Measurements from ENCODE around the gene NPB.

The NPB gene

GRCh38 chr17:81939218-81939617, 37.2 kb downstream of the NPB start:
- no peak for TF ChIP-seq CTCF (IDR thresholded peaks at IDR 0.05; ENCODE audit: low read depth, low read length)
- no peak overlapping the region for H3K4me3 ChIP-seq (ENCODE audit: low read depth, low read length)

GRCh38 chr17:81939881-81940385, 37.9 kb downstream of the NPB start:
- TF ChIP-seq CTCF (IDR thresholded peaks at IDR 0.05; ENCODE audit: low read depth, low read length): no peak
- no peak overlapping the region for H3K4me3 ChIP-seq (ENCODE audit: low read depth, low read length)

GRCh38 chr17:81940538-81941483, 38.8 kb downstream of the NPB start:
- no peak for TF ChIP-seq CTCF (IDR thresholded peaks at IDR 0.05; ENCODE audit: low read depth, low read length)
- no peak overlapping the region for H3K4me3 ChIP-seq (ENCODE audit: low read depth, low read length)

GRCh38 chr17:81941484-81942166, 39.6 kb downstream of the NPB start:
- no peak for TF ChIP-seq CTCF (IDR thresholded peaks at IDR 0.05; ENCODE audit: low read depth, low read length)
- no peak overlapping the region for H3K4me3 ChIP-seq (ENCODE audit: low read depth, low read length)

GRCh38 chr17:81942167-81942553, 40.1 kb downstream of the NPB start:
- H3K4me3 ChIP-seq (ENCODE audit: low read depth, low read length): no peak overlapping the region
- TF ChIP-seq CTCF (IDR thresholded peaks at IDR 0.05; ENCODE audit: low read depth, low read length): no peak

GRCh38 chr17:81944858-81945257, 42.8 kb downstream of the NPB start:
- TF ChIP-seq CTCF (IDR thresholded peaks at IDR 0.05; ENCODE audit: low read depth, low read length): no peak

GRCh38 chr17:81947189-81947588, 45.2 kb downstream of the NPB start, which contains the start of gene MYADML2:
Gene MYADML2, minus strand, starts transcription at chr17:81947233. Its CDS starts 5,492 bp downstream, at chr17:81941741.
- TF ChIP-seq CTCF (IDR thresholded peaks at IDR 0.05; ENCODE audit: low read depth, low read length): no peak
- no peak within 1 kb of the TSS for H3K4me3 ChIP-seq (ENCODE audit: low read depth, low read length)

More at GRCh38 chr17:81944858-81945257, 42.8 kb downstream of the NPB start:
- H3K4me3 ChIP-seq (ENCODE audit: low read depth, low read length): no peak overlapping the region

All from WI38 (cell line).